ENCODE measurements around the gene DDHD1. TPM values are rescaled to one million over a fixed set of nuclear protein-coding genes. Genes with fewer than 3 reads are reported as not detected.
A peak's percentile ranks its signal among the peaks of the same experiment; 100 is the strongest.

DDHD1 gene
- total and polyA plus RNA-seq, 12 donors = 4.6 to 34.9 (median 8.1) TPM

- WGBS, 4 donors = 61 to 80% (median 71%) methylated on average over 7 of the region's 7 CpGs
- intact Hi-C loops (cut with DNase I) = no loop called here
- H3K27ac ChIP-seq = peak overlapping the region in 2 of 5 donors; percentile 36 to 66
- no peak overlapping the region for H3K4me3 ChIP-seq
- H3K4me1 ChIP-seq (replicated peaks in 1 of 2) = peaks cover 8 to 10% of the 10 kb centered on the region in 2 donors
- no peak for TF ChIP-seq POLR2A (IDR thresholded peaks at IDR 0.05)
- TF ChIP-seq CTCF (IDR thresholded peaks at IDR 0.05) = no peak
- DNase-seq = no peak
- no peaks in the 10 kb centered on the region for H3K36me3 ChIP-seq (replicated peaks in 1 of 2)
- no peaks in the 10 kb centered on the region for H3K9me3 ChIP-seq (replicated peaks in 1 of 3)
- H3K27me3 ChIP-seq = no peaks in the 10 kb centered on the region
Observed at GRCh38 chr14:53043027-53043581, 110.0 kb downstream of the DDHD1 start.

DNA sequence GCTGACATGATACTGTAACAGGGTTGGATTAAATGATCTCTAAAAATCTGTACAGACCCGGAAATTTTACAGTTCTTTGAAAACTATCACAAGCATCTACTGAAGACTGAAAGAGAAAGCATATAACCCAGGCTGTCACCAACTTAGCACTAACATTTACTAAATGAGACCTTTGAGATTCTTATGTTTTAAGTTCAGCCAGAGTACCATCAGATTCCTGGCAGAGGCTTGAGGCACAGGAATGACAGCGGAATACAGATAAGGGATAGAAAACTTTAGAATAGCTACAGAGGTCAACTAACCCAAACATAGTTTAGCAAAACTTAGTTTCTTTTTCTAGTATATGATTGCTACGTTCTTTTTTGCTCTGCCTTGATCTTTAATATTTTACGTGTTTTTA is 110.6 kb downstream of the DDHD1 start:
- Histone ChIP-seq H3K4me1 (replicated peaks in 1 of 2) (peaks cover 8 to 10% of the 10 kb centered on the region in 2 donors), H3K36me3 (replicated peaks in 1 of 2) (no peaks in the 10 kb centered on the region), H3K4me3 (no peak overlapping the region), H3K9me3 (replicated peaks in 1 of 3) (no peaks in the 10 kb centered on the region), H3K27ac (peak overlapping the region in 2 of 5 donors; percentile 36 to 66), H3K27me3 (no peaks in the 10 kb centered on the region)
- peak in 1 of 7 donors; percentile 20 for DNase-seq
- intact Hi-C loops (cut with DNase I) = no loop called here
- no peak for TF ChIP-seq POLR2A (IDR thresholded peaks at IDR 0.05)
- no peak for TF ChIP-seq CTCF (IDR thresholded peaks at IDR 0.05)
- WGBS, 4 donors = 61 to 73% (median 66%) methylated on average over 4 of the region's 4 CpGs

GRCh38 chr14:53041067-53041466 is 112.1 kb downstream of the DDHD1 start:
- no peak for TF ChIP-seq POLR2A (IDR thresholded peaks at IDR 0.05)
- TF ChIP-seq CTCF (IDR thresholded peaks at IDR 0.05) = no peak
- peaks cover 10% of the 10 kb centered on the region in 2 donors for H3K4me1 ChIP-seq (replicated peaks in 1 of 2)
- H3K4me3 ChIP-seq = no peak overlapping the region
- intact Hi-C loops (cut with DNase I) = no loop called here
- H3K36me3 ChIP-seq (replicated peaks in 1 of 2) = no peaks in the 10 kb centered on the region
- no peak for DNase-seq
- H3K27me3 ChIP-seq = no peaks in the 10 kb centered on the region
- no peaks in the 10 kb centered on the region for H3K9me3 ChIP-seq (replicated peaks in 1 of 3)
- H3K27ac ChIP-seq = no peak overlapping the region
- 89 to 99% (median 91%) methylated on average over 2 of the region's 2 CpGs for WGBS, 4 donors

DNA sequence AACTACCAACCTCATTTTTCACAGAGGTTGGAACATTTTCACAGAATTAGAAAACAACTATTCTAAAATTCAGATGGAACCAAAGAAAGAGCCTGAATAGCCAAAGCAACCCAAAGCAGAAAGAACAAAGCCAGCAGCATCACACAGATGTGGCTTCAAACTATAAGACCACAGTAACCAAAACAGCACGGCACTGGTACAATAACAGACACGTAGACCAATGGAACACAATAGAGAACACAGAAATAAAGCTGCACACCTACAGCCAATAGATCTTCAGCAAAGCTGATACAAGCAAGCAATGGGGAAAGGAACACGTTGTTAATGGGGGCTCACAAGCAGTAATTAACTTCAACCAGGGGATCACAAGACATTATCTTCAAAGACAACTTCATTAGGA is 114.5 kb downstream of the DDHD1 start:
- H3K4me3 ChIP-seq = no peak overlapping the region
- H3K36me3 ChIP-seq (replicated peaks in 1 of 2) = no peaks in the 10 kb centered on the region
- TF ChIP-seq POLR2A (IDR thresholded peaks at IDR 0.05) (no peak), CTCF (IDR thresholded peaks at IDR 0.05) (no peak)
- no peak for DNase-seq
- no peak overlapping the region for H3K27ac ChIP-seq
- H3K27me3 ChIP-seq = no peaks in the 10 kb centered on the region
- H3K9me3 ChIP-seq (replicated peaks in 1 of 3) = no peaks in the 10 kb centered on the region
- peaks cover 0 to 10% of the 10 kb centered on the region in 2 donors for H3K4me1 ChIP-seq (replicated peaks in 1 of 2)
- 93 to 96% (median 95%) methylated on average over 3 of the region's 3 CpGs for WGBS, 4 donors
- intact Hi-C loops (cut with DNase I) = no loop called here

All from adrenal gland (tissue), 12 donors.